Measurements from ENCODE around the gene LRCH3. TPM values are rescaled to one million over a fixed set of nuclear protein-coding genes. Genes with fewer than 3 reads are reported as not detected.
A peak's percentile ranks its signal among the peaks of the same experiment; 100 is the strongest.

The LRCH3 gene
- total RNA-seq, 4 donors from 2014 or later, result 47.3 to 74.1 (median 70.6) TPM

DNA sequence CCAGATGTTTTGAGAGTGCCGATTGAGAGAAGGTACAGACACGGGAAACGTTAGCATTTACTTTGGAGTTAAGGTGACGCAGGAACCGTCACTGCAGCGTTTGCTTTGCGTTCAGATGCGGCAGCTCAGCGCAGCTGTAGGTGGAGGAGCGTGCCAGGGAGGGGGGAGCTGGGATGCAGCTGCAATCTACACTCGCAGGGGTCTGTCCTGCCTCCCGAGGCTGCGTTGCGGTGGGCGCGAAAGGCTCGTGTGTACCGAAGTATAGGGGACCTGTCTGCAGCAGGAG is 41.8 kb upstream of the LRCH3 start:
- TF ChIP-seq, protein P1, sequence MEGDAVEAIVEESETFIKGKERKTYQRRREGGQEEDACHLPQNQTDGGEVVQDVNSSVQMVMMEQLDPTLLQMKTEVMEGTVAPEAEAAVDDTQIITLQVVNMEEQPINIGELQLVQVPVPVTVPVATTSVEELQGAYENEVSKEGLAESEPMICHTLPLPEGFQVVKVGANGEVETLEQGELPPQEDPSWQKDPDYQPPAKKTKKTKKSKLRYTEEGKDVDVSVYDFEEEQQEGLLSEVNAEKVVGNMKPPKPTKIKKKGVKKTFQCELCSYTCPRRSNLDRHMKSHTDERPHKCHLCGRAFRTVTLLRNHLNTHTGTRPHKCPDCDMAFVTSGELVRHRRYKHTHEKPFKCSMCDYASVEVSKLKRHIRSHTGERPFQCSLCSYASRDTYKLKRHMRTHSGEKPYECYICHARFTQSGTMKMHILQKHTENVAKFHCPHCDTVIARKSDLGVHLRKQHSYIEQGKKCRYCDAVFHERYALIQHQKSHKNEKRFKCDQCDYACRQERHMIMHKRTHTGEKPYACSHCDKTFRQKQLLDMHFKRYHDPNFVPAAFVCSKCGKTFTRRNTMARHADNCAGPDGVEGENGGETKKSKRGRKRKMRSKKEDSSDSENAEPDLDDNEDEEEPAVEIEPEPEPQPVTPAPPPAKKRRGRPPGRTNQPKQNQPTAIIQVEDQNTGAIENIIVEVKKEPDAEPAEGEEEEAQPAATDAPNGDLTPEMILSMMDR (IDR thresholded peaks at IDR 0.05), result no peak
- TF ChIP-seq POLR2A (IDR thresholded peaks at IDR 0.05) (no peak), EP300 (IDR thresholded peaks at IDR 0.05) (no peak)
- 0 to 2% methylated on average over 10 to 18 of the region's 18 CpGs for WGBS, 2 donors
- H3K9me3 ChIP-seq, result no peaks in the 10 kb centered on the region
- peak overlapping the region; percentile 76 to 96 (median 88) for H3K4me3 ChIP-seq
- H3K4me1 ChIP-seq, result peaks cover 0 to 57% (median 29%) of the 10 kb centered on the region in 4 donors
- no peaks in the 10 kb centered on the region for H3K27me3 ChIP-seq
- H3K36me3 ChIP-seq, result no peaks in the 10 kb centered on the region
- H3K27ac ChIP-seq, result peak overlapping the region; percentile 93 to 99 (median 94)
- peak in 1 of 2 donors; percentile 26 for DNase-seq (ENCODE audit: low spot score in 2 of 2)

DNA sequence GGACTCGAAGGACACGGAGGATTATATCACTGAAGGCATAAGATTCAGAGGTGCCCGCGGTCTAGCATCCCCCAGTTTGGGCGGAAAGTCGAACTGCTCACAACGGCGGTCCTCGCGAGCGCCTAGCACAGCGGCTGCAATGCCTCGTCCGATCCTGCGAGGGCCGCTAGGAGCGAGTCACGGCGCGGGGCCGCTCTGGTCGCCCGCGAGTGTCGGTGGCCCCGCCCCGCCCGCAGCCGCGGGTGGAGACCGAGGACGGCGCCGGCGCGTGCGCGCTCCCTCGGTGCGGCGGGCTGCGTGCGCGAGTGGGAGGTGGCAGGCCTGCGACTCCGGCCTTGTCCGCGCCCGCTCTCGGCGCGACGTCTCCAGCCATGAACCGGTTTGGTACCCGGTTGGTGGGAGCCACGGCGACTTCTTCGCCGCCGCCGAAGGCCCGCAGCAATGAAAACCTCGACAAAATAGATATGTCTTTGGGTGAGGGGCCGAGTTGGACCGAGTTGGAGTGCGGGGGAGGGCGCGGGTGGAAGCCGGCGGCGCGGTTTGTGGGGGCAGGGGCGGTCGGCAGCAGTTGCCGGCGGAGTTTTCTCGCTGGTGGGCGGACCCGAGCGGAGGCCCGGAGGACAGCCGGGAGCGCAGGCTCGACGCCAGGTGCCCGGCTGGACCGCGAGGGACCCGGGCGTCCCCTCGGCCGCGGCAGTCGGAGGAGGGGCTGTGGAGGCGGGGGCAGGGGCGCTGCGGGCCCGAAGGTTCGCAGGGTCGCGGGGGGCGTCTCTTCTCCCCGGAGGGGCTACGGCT is 41.3 kb upstream of the LRCH3 start, which contains the start of gene FYTTD1:
TSS of gene FYTTD1 (plus strand) at position 283 of the 795 bp plus-strand sequence. CDS start at position 372, 89 bp downstream.
- Histone ChIP-seq H3K36me3 (no peaks in the 10 kb centered on the region), H3K27ac (peak within 1 kb of the TSS; percentile 93 to 99 (median 94)), H3K9me3 (no peaks in the 10 kb centered on the region), H3K4me1 (peaks cover 0 to 59% (median 29%) of the 10 kb centered on the region in 4 donors), H3K27me3 (no peaks in the 10 kb centered on the region), H3K4me3 (peak within 1 kb of the TSS; percentile 79 to 96 (median 90))
- TF ChIP-seq, protein P1 (IDR thresholded peaks at IDR 0.05), result peak; percentile 38 to 86 (median 72)
- peak; percentile 86 to 87 for TF ChIP-seq POLR2A (IDR thresholded peaks at IDR 0.05)
- TF ChIP-seq EP300 (IDR thresholded peaks at IDR 0.05), result peak in 1 of 2 donors; percentile 89
- WGBS, 2 donors, result 0 to 1% methylated on average over 36 to 49 of the region's 104 CpGs
- DNase-seq (ENCODE audit: low spot score in 2 of 2), result peak; percentile 76 to 83

DNA sequence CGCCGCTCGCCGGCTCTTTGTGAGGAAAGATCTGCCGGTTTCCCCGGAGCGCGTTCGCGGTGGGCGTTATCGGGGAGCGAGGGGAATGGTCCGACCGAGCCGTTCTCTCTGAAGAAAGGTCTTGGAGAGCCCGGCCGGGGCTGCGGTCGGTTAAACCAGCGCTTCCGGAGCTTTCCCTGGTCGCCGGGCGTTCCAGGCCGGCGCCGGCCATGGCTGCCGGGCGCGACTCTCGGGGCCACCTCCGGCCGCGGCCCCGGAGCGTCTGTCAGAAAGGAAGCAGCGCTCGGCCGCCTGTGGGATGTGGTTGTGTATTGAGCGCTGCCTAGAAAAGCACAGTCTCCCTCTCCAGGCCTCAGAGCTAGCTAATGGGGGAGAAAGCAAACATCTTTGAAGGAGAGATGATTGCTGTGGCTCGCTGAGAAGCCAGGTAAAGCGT is 40.6 kb upstream of the LRCH3 start:
- Histone ChIP-seq H3K9me3 (no peaks in the 10 kb centered on the region), H3K36me3 (no peaks in the 10 kb centered on the region), H3K4me1 (peaks cover 0 to 62% (median 29%) of the 10 kb centered on the region in 4 donors), H3K27me3 (no peaks in the 10 kb centered on the region), H3K27ac (peak overlapping the region; percentile 93 to 99 (median 94)), H3K4me3 (peak overlapping the region; percentile 79 to 96 (median 90))
- peak; percentile 41 to 53 for DNase-seq (ENCODE audit: low spot score in 2 of 2)
- WGBS, 2 donors, result 0 to 1% methylated on average over 10 to 39 of the region's 43 CpGs
- TF ChIP-seq EP300 (IDR thresholded peaks at IDR 0.05) (peak in 1 of 2 donors; percentile 6), POLR2A (IDR thresholded peaks at IDR 0.05) (peak in 1 of 2 donors; percentile 35)
- TF ChIP-seq, protein P1 (IDR thresholded peaks at IDR 0.05), result peak in 3 of 5 experiments; percentile 7 to 26 (median 10)

DNA sequence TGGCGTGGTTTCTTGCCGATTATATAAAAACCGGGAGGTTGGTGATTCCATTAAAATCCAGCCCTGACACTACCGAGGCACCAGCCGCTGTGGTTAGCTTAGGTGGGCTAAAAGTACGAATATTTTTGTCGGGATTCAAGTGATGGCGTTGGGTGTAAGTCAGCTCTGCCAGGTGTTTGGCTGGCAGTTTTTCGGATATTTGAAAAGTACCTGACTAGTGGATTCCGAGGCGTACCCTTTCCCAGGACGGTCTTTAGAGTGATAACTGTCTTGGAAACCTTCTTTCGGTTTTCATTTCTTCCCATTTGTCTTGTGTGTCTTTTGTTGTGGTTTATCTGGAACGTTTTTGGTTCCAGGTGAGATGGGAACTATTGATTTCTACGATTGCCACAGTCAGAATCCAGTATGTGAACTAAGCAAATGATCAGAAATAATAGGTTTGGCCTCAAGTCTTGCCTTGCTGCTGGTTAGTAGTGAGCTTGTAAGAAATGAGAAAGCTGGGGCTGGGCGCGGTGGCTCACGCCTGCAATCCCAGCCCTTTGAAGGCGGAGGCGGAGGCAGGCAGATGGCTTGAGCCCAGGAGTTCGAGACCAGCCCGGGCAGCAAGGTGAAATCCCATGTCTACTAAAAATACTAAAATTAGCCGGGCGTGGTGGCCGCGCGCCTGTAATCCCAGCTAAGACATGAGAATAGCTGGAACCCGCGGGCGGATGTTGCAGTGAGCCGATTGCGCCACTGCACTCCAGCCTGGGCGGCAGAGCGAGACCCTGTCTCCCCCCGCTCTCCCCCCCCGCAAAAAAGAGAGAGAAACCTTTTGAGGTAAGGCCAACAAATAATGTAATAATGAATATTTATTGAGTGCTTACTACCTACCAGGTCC is 40.0 kb upstream of the LRCH3 start:
- DNase-seq (ENCODE audit: low spot score in 2 of 2), result peak; percentile 32 to 67
- no peaks in the 10 kb centered on the region for H3K36me3 ChIP-seq
- WGBS, 2 donors, result 5 to 7% methylated on average over 36 of the region's 36 CpGs
- H3K4me1 ChIP-seq, result peaks cover 0 to 58% (median 29%) of the 10 kb centered on the region in 4 donors
- no peaks in the 10 kb centered on the region for H3K9me3 ChIP-seq
- H3K4me3 ChIP-seq, result peak overlapping the region; percentile 79 to 96 (median 90)
- TF ChIP-seq EP300 (IDR thresholded peaks at IDR 0.05) (peak in 1 of 2 donors; percentile 54), POLR2A (IDR thresholded peaks at IDR 0.05) (peak in 1 of 2 donors; percentile 11)
- TF ChIP-seq, protein P1 (IDR thresholded peaks at IDR 0.05), result peak in 1 of 5 experiments; percentile 11
- H3K27ac ChIP-seq, result peak overlapping the region; percentile 93 to 99 (median 94)
- H3K27me3 ChIP-seq, result no peaks in the 10 kb centered on the region

All from tibial nerve (tissue), 4 donors.